ENCODE data around the gene RNF20.

DNA sequence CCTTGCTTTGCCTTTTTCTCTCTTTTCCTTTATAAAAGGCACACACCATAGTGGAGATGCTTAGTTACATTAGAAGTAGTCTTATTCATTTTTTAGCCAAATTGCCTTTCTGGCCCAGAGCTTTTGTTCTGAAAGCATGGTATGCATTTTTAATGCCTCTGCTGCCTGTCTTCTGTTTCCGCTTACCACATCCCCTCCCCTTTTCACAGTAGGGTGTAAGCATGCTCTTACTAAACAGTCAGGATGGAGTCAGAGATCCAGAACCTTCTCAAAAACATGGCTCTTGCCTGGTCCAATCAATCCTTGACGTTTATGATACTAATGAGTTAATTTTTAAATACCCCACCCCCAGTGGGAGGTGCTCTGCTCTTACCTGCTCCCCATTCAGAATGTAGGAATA lies 38.7 kb downstream of the RNF20 start:
- no peak for TF ChIP-seq POLR2A (IDR thresholded peaks at IDR 0.05; ENCODE audit: low read length)
- TF ChIP-seq GATA1 (IDR thresholded peaks at IDR 0.05; ENCODE audit: low read depth, low read length): no peak

Measured in erythroblast (primary cell).